Femur (tissue), 1 donor: Measurements from ENCODE around the gene ALKBH7.
A peak's percentile ranks its signal among the peaks of the same experiment; 100 is the strongest.

ENCODE experiments used
- DNase-seq: peaks from one replicate; pipeline ENCODE4 v3.0.0-alpha.2; 2017

ALKBH7 gene

DNA sequence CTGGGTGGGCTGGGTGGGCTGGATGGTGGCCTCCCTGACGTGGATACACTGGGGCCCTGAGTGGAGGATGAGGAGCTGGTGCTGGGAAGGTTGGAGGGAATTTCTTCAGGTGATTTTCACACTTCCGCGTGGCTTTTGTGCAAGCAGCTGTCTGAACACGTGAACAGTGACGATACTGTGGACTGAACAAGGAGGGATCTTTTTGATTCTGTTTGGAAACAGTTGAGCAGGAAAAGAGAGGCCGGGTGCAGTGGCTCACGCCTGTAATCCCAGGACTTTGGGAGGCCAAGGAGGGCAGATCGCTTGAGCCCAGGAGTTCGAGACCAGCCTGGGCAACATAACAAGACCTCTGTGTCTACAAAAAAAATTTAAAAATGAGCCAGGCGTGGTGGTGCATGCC is 29.5 kb downstream of the ALKBH7 start:
- no peak for DNase-seq

GRCh38 chr19:6402837-6403608 is 30.4 kb downstream of the ALKBH7 start:
- peak; percentile 89 for DNase-seq

DNA sequence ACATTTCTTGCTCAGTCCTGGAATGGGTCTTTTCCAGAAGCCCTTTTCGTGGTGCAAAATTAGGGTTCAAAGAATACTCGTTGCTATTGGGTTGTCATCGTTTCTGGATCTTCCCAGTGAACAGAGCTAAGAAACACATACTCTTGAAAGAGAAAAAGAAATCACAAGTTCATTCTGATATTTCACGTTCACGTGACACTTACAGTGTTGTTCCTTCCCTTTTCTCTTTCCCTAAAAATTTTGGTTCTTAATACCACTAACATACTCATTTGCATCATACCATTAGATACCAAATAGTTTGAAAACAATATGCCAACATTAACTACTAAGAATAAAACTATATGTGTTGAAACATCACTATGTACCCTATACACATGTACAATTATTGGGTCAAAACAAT is 33.8 kb downstream of the ALKBH7 start:
- no peak for DNase-seq

- no peak for DNase-seq
Measured at GRCh38 chr19:6409346-6409745, 36.8 kb downstream of the ALKBH7 start.

DNA sequence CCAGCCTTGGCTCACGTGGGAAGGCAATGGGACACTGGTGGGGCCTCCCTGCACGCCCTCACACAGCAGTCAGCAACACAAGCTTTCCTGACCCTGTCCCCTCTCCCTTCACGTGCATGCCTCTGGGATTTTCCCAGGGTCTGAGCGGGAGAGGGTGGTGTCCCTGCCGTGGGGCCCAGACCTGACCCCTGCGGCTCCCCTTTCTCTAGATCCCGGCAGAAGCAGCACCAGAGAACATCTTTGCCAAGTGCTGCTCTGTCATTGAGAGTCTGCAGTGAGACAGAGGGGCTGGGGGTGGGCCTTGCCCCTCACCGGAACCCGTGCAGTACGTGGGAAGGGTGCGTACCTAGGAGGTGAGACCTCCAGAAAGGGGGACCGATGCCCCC is 39.5 kb downstream of the ALKBH7 start:
- no peak for DNase-seq

DNA sequence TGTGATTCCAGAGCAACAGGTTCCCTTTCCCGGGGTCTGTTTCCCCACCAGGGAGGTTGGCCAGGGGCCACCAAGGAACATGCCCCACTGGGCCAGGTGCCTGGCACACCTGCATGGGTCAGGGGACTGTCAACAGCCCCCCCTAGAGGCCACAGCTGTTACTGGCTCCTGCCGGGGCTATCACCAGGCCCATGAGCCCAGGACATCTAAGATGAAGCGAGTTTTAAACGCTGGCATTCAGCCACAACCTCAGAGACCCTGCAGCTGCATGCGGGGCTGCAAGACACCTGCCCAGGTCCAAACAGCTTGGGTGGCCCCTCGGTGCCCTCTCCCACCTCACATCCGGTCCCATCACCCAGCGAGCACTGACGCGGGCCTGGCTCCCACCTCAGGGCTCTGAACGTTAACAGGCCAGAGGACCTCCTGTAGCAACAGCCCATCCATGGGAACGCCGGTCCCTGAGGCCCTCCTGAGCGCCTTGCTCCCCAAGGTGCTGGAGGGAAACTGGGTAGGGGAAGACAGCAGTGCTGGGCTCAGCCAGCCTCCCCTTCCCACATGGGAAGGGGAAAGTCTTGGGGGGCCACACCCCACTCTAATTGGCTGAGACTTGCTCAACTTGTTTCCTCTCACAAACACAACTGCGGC is 40.0 kb downstream of the ALKBH7 start:
- DNase-seq, result peak; percentile 45

DNA sequence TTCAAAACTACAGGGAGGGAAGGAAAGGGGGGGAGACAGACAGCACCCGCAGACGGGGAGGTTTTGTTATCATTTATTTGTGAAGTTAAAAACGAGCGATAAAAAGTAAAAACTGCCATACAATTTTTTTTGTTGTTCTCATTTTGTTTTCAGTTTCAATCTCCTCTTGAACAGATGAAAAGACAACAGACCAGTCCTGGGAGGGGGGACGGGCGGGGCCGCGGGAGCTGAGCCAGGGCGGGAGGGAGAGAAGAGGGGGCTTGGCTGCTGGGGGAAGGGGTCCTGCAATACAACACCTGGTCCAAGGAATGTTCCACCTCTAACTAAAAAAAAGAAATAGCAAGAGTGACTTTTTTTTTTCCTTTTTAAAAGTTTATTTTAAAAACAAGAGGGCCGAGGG is 40.7 kb downstream of the ALKBH7 start:
- no peak for DNase-seq

DNA sequence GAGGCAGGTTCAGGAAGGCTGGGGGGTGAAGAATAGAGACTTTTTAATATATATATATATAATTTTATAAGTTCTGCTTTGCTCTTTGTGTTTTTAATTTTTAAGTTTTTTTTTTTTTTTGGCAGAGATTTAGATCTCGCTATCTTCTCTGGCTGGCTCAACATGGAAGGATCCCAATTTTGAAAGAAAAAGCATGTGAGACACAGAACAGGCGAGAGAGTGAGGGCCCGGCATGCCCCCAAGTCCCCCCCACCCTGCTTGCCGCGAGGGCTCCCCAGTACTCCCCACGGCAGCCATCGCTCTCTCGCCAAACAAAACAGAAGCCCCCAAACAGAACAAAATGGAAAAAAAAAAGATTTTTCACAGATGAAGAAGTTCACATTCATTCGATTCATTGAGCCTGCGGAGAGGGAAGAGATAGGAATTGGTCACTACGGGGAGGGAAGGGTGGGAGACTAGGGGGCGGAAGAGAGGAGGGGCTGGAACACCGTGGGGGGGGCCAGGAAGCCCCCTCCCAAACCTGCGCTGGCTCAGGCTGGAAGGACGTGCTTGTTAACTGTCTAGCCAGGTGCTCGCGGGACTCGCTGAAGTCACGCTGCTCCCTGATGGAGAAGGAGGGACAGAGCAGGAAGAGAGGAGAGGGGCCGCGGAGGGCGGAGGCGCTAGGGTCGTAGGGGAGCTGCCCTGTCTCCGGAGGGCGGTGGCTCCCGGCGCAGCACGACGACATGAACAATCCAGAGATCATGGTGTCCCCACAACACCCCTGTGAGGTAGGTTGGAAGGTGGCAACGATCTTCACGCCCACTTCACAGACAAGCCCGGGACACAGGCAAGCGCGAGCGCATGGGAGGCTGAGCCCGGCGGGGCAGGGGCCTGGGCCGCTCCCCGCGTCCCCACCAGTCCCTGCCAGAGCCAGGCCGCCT is 41.4 kb downstream of the ALKBH7 start:
- no peak for DNase-seq

DNA sequence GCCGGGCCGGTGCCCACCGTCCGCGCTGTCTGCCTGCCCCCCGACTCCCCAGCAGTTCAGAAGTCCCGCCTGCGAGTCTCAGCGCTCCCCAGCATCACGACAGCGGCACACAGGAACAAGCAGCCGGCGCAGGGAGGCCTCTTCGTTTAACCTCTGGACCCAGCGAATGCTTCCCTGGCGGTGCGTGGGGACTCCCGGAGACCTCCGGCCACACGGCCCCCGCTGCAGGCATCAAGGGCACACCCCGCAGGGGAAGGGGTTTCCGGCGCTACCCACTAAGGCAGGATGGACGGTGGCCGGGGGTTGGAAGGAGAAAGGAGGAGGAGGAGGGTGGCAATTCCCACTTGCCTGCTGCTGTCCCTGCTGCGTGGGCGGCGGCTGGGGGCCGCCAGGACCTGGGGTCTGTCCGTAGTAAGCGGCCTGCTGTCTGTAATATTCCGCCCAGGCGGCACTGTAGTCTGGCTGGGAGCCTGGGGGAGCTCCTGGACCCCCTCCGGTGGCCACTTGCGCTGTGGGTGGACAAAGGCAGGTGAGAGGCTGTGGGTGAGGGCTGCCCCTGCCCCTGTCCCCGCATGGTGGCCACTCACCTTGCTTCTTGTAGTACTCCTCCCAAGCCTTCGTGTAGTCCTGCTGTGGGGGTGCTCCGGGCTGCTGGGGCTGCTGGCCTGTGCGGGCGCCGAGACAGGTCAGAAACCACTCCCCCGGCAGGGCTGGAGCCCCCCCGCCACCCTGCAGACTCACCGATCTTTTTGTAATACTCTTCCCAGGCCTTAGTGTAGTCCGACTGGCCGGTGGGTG is 42.4 kb downstream of the ALKBH7 start:
- DNase-seq, result no peak

GRCh38 chr19:6415591-6416190 is 43.1 kb downstream of the ALKBH7 start:
- no peak for DNase-seq

GRCh38 chr19:6416658-6417405 is 44.2 kb downstream of the ALKBH7 start:
- no peak for DNase-seq

DNA sequence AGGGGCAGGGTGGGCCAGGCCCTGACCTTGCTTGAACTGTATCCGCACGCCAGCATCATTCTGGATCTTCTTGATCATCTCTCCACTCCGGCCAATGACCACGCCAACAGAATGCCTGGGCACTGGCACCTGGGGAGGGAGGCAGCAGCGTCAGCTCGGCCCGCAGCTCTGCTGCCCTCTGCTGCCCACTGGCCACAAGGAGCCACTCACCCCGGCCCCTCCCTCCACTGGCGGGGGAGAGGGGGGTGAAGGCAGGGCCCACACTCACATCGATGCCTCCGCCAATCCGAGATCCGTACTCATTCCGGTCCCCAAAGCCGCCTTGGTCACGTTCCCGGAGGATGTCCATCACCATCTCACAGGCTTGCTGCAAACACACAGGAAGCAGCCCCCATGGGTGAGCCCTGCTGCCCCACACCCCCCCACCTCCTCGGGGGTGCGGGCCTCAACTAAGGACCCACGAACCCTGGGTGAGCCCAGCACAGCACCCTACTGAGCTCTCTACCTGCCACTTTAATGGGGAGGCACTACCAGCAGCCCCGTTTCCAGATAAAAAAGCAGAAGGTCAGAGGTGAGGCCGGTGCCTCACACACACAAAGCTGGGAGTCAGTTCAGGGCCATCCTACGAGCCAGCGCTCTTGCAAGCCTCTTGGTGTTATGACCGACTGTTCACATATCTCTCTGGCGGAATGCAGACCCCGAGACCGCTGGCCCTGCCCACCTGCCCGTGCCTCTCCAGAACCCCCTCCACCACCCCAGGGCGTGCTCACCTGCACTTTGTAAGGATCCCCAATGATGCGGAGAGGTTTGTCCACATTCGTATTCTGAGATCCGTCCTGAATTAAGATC is 45.3 kb downstream of the ALKBH7 start:
- DNase-seq, result no peak

- DNase-seq, result no peak
Measured at GRCh38 chr19:6418562-6418932, 46.0 kb downstream of the ALKBH7 start.

DNA sequence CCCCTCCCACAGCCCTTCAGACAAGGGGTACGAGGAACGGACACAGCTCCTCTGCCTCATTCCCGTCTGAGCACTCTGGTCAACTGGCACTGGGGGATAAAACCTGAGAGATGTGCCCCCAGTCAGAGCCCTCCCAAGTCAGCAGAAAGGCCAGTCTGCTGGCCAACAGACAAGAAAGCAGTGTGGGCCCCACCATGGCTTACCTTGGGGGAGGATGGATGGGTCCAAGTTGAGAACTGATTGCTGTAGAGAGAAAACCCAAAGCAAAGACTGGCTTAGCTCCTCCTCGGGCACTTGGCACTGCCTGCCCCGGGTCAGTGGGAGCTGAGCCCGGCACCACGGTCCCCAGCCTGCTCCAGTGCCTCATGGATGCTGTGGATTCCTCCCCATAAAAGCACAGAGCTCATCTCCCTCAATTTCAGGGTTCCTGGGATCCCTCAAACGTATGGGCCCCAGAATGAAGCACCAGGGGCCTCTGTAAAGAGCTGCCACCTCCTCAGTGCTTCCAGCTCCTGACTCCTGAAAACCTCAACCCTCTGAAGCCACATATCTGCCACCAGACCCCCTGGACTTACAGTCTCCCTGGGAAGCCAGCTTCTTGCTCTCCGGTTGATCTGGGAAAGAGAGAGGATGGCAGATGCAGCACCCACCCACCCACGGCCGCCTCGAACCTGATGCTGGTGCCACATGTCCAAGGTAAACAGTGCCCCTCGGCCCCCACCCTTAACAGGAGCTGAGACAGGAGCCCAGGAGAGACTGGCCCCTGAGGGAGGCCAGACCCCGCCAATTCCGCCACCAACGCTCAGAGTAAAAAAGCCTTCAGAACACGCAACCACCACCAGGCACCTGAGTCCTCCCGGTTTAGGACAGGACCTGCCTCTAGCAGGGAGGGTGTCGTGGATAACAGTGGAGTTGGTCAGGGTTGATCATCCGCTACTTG is 48.8 kb downstream of the ALKBH7 start:
- DNase-seq, result no peak

DNA sequence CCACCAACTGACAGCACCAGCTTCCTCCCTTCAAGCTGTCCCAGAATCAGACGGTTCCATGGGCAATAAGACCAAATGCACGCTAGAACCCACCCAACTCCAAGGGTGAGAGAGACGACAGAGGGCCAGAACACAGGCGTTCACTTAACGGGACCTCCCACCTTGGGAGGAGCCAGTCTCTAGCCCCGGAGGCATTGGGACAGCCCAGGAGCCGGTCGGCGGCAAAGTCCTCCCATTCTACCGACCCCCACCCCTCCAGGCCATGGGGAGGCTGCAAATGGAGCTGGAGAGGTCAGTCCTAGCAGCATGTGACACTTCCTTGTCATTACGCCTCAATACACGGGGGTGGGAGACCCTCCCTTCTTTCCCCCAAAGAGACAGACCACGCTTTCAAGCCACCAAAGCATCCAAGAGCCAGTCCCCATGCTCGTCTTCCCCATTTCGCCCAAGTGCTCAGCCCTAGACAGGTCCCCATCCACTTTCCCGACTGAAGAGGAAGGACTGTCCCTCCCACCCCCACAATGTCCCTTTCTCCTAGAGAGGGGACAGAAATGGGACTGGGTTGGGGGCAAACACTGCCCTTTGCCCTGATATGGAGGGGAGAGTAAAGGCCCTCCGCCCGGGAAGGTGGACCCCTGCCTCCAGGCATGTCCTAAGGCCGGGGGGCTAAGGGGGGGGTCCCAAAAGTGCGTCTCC is 51.1 kb downstream of the ALKBH7 start:
- peak; percentile 65 for DNase-seq

DNA sequence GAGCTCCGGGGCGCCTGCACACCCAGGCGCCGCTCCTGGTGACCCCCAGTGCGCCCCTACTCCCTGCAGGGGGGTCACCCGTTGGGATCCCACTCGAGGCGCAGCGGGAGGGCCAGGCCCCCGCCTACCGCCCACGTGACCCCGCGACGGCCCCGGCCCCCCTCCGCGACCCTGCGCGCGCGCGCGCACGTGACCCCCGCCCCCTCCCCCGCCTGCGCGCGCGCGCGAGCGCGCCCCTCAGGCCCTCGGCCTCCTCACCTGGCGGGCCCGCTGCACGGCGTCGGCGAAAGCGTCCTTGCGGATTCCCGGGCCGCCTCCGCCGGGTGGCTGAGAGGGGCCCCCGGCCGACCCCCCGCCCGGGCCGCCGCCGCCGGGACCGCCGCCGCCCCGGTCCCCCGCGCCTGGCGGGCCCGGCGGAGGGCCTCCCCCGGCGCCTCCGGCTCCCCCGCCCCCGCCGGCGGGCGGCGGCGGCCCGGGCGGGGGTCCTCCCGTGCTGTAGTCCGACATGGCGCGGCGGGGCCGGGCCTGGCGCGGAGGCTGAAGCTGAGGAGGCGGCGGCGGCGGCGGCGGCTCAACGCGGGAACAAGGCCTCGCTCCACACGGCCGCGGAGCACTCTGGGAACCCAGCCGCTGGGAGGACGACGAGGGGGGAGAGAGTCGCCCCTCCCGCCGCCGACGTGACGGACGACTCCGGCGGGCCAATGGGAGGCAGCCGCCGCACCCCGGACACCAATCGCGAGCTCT is 51.8 kb downstream of the ALKBH7 start, which contains the start of gene KHSRP:
TSS of gene KHSRP (minus strand) at position 617 of the 744 bp plus-strand sequence. CDS start at position 507, 110 bp downstream.
- DNase-seq, result peak; percentile 45
